ENCODE measurements around the gene CCT5. TPM values are rescaled to one million over a fixed set of nuclear protein-coding genes. Genes with fewer than 3 reads are reported as not detected.

Gene CCT5
- total RNA-seq, 4 donors from 2014 or later, result 104 to 201 (median 163) TPM

GRCh38 chr5:10250806-10251276, 761 bp downstream of the CCT5 start:
- no peak for TF ChIP-seq CTCF (IDR thresholded peaks at IDR 0.05)
- TF ChIP-seq POLR2A (IDR thresholded peaks at IDR 0.05), result no peak
- H3K36me3 ChIP-seq, result peaks cover 6 to 12% of the 10 kb centered on the region in 2 donors
- intact Hi-C loops (cut with DNase I), result no loop called here
- H3K4me3 ChIP-seq (replicated peaks in 1 of 3), result peak overlapping the region; percentile 75 to 95 (median 90)
- H3K4me1 ChIP-seq, result peaks cover 26 to 35% of the 10 kb centered on the region in 2 donors
- no peak for DNase-seq
- peak overlapping the region in 2 of 3 donors; percentile 94 to 98 for H3K27ac ChIP-seq
- 1% methylated on average over 21 of the region's 21 CpGs for whole genome bisulfite sequencing, 2 donors
- H3K27me3 ChIP-seq, result no peaks in the 10 kb centered on the region
- H3K9me3 ChIP-seq, result no peaks in the 10 kb centered on the region

GRCh38 chr5:10251405-10251804, 1.3 kb downstream of the CCT5 start:
- Histone ChIP-seq H3K27ac (no peak overlapping the region), H3K9me3 (no peaks in the 10 kb centered on the region), H3K27me3 (no peaks in the 10 kb centered on the region), H3K4me1 (peaks cover 26 to 35% of the 10 kb centered on the region in 2 donors), H3K4me3 (replicated peaks in 1 of 3) (peak overlapping the region in 2 of 3 donors; percentile 75 to 95), H3K36me3 (peaks cover 12 to 17% of the 10 kb centered on the region in 2 donors)
- TF ChIP-seq CTCF (IDR thresholded peaks at IDR 0.05), result no peak
- TF ChIP-seq POLR2A (IDR thresholded peaks at IDR 0.05), result no peak
- intact Hi-C loops (cut with DNase I), result no loop called here
- no peak for DNase-seq
- 43 to 46% methylated on average over 7 of the region's 7 CpGs for WGBS, 2 donors

GRCh38 chr5:10253390-10253789, 3.3 kb downstream of the CCT5 start:
- H3K4me1 ChIP-seq, result peaks cover 18 to 23% of the 10 kb centered on the region in 2 donors
- peaks cover 30 to 36% of the 10 kb centered on the region in 2 donors for H3K36me3 ChIP-seq
- no peaks in the 10 kb centered on the region for H3K9me3 ChIP-seq
- no peak overlapping the region for H3K4me3 ChIP-seq (replicated peaks in 1 of 3)
- intact Hi-C loops (cut with DNase I), result no loop called here
- no peak for DNase-seq
- no peak for TF ChIP-seq POLR2A (IDR thresholded peaks at IDR 0.05)
- TF ChIP-seq CTCF (IDR thresholded peaks at IDR 0.05), result no peak
- H3K27me3 ChIP-seq, result no peaks in the 10 kb centered on the region
- no peak overlapping the region for H3K27ac ChIP-seq
- 95 to 100% methylated on average over 2 to 3 of the region's 3 CpGs for WGBS, 2 donors

- peaks cover 43 to 49% of the 10 kb centered on the region in 2 donors for H3K36me3 ChIP-seq
- WGBS, 2 donors, result 37 to 43% methylated on average over 2 of the region's 2 CpGs
- no peaks in the 10 kb centered on the region for H3K9me3 ChIP-seq
- H3K4me3 ChIP-seq (replicated peaks in 1 of 3), result no peak overlapping the region
- H3K27ac ChIP-seq, result no peak overlapping the region
- H3K27me3 ChIP-seq, result no peaks in the 10 kb centered on the region
- TF ChIP-seq CTCF (IDR thresholded peaks at IDR 0.05), result no peak
- DNase-seq, result no peak
- intact Hi-C loops (cut with DNase I), result no loop called here
- H3K4me1 ChIP-seq, result peaks cover 12 to 16% of the 10 kb centered on the region in 2 donors
Observed at GRCh38 chr5:10254686-10255085, 4.6 kb downstream of the CCT5 start.

- DNase-seq, result no peak
- Histone ChIP-seq H3K4me3 (replicated peaks in 1 of 3) (no peak overlapping the region), H3K36me3 (peaks cover 73 to 77% of the 10 kb centered on the region in 2 donors), H3K27ac (no peak overlapping the region), H3K9me3 (no peaks in the 10 kb centered on the region), H3K4me1 (peaks cover 0 to 20% of the 10 kb centered on the region in 2 donors), H3K27me3 (no peaks in the 10 kb centered on the region)
- intact Hi-C loops (cut with DNase I), result no loop called here
- 79 to 82% methylated on average over 8 of the region's 8 CpGs for WGBS, 2 donors
- no peak for TF ChIP-seq CTCF (IDR thresholded peaks at IDR 0.05)
- TF ChIP-seq POLR2A (IDR thresholded peaks at IDR 0.05), result no peak
Observed at GRCh38 chr5:10257870-10258269, 7.8 kb downstream of the CCT5 start.
